HFF-Myc (cell line): ENCODE results near the gene PANK3.
"Not testable (repeated sequence)": the region's sequence is repeated elsewhere in the genome, so short reads cannot be mapped to it uniquely, and the experiment has no call there.

Experiments
- DNase-seq: peaks from one replicate; pipeline ENCODE4 v3.0.0-alpha.2; 2011; ENCODE audit warnings: low read depth; ENCODE audit errors: extremely low read depth
- H3K4me3 ChIP-seq: replicated peaks from 2 replicates; pipeline ENCODE4 v1.5.1; 2011; ENCODE audit warnings: low read depth, mild to moderate bottlenecking, control low read depth, low read length
- CTCF ChIP-seq: IDR thresholded peaks from 2 replicates; pipeline ENCODE4 v1.5.1; 2012; ENCODE audit warnings: mild to moderate bottlenecking, low read depth, low read length, control low read depth; ENCODE audit errors: missing control alignments

PANK3 gene

GRCh38 chr5:168575391-168576372 lies 3.5 kb downstream of the PANK3 start:
- no peak for DNase-seq
- H3K4me3 ChIP-seq, result no peak overlapping the region
- TF ChIP-seq CTCF, result no peak

- not testable (repeated sequence) for H3K4me3 ChIP-seq, DNase-seq
Measured at GRCh38 chr5:168574156-168574555, 5.0 kb downstream of the PANK3 start.

GRCh38 chr5:168573663-168574062 lies 5.5 kb downstream of the PANK3 start:
- not testable (repeated sequence) for DNase-seq, H3K4me3 ChIP-seq

GRCh38 chr5:168570490-168571328 lies 8.5 kb downstream of the PANK3 start:
- no peak for TF ChIP-seq CTCF
- no peak for DNase-seq
- H3K4me3 ChIP-seq, result no peak overlapping the region

- TF ChIP-seq CTCF, result no peak
- no peak overlapping the region for H3K4me3 ChIP-seq
- DNase-seq, result no peak
Measured at GRCh38 chr5:168568738-168569137, 10.4 kb downstream of the PANK3 start.

- no peak for DNase-seq
- H3K4me3 ChIP-seq, result no peak overlapping the region
- TF ChIP-seq CTCF, result no peak
Measured at GRCh38 chr5:168563959-168564358, 15.2 kb downstream of the PANK3 start.

- no peak for DNase-seq
- no peak for TF ChIP-seq CTCF
- no peak overlapping the region for H3K4me3 ChIP-seq
Measured at GRCh38 chr5:168562279-168562678, 16.9 kb downstream of the PANK3 start.
